Measurements from ENCODE around the gene NTNG1.
A peak's percentile ranks its signal among the peaks of the same experiment; 100 is the strongest.

Gene NTNG1

GRCh38 chr1:107328087-107328486 lies 187.2 kb downstream of the NTNG1 start:
- no peak for DNase-seq (ENCODE audit: low read depth)

GRCh38 chr1:107339775-107340174 lies 198.9 kb downstream of the NTNG1 start:
- no peak for DNase-seq (ENCODE audit: low read depth)

GRCh38 chr1:107342316-107342715 lies 201.5 kb downstream of the NTNG1 start:
- no peak for DNase-seq (ENCODE audit: low read depth)

GRCh38 chr1:107342768-107343167 lies 201.9 kb downstream of the NTNG1 start:
- no peak for DNase-seq (ENCODE audit: low read depth)

- no peak for DNase-seq (ENCODE audit: low read depth)
These were observed 202.8 kb downstream of the NTNG1 start for GRCh38 chr1:107343601-107344000.

- no peak for DNase-seq (ENCODE audit: low read depth)
These were observed 203.5 kb downstream of the NTNG1 start for GRCh38 chr1:107344268-107344760.

- DNase-seq (ENCODE audit: low read depth), result no peak
These were observed 204.0 kb downstream of the NTNG1 start for GRCh38 chr1:107344836-107345235.

GRCh38 chr1:107352850-107353249 lies 212.0 kb downstream of the NTNG1 start:
- DNase-seq (ENCODE audit: low read depth), result no peak

GRCh38 chr1:107357376-107357775 lies 216.5 kb downstream of the NTNG1 start:
- DNase-seq (ENCODE audit: low read depth), result no peak

GRCh38 chr1:107358619-107359327 lies 217.9 kb downstream of the NTNG1 start:
- DNase-seq (ENCODE audit: low read depth), result no peak

- DNase-seq (ENCODE audit: low read depth), result no peak
These were observed 218.8 kb downstream of the NTNG1 start for GRCh38 chr1:107359472-107360241.

- no peak for DNase-seq (ENCODE audit: low read depth)
These were observed 221.8 kb downstream of the NTNG1 start for GRCh38 chr1:107362468-107363140.

GRCh38 chr1:107363154-107363553 lies 222.3 kb downstream of the NTNG1 start:
- no peak for DNase-seq (ENCODE audit: low read depth)

- DNase-seq (ENCODE audit: low read depth), result no peak
These were observed 224.8 kb downstream of the NTNG1 start for GRCh38 chr1:107365527-107366240.

GRCh38 chr1:107378426-107378825 lies 237.6 kb downstream of the NTNG1 start:
- peak; percentile 1 for DNase-seq (ENCODE audit: low read depth)

- DNase-seq (ENCODE audit: low read depth), result peak; percentile 11
These were observed 238.0 kb downstream of the NTNG1 start for GRCh38 chr1:107378866-107379265.

GRCh38 chr1:107379826-107380225 lies 239.0 kb downstream of the NTNG1 start:
- no peak for DNase-seq (ENCODE audit: low read depth)

GRCh38 chr1:107389410-107390396 lies 248.9 kb downstream of the NTNG1 start:
- DNase-seq (ENCODE audit: low read depth), result no peak

GRCh38 chr1:107394301-107394700 lies 253.5 kb downstream of the NTNG1 start:
- no peak for DNase-seq (ENCODE audit: low read depth)

GRCh38 chr1:107401704-107402103 lies 260.9 kb downstream of the NTNG1 start:
- no peak for DNase-seq (ENCODE audit: low read depth)

- DNase-seq (ENCODE audit: low read depth), result peak; percentile 19
These were observed 263.9 kb downstream of the NTNG1 start for GRCh38 chr1:107404756-107405155.

Measured in iris pigment epithelial cell (primary cell).